RWPE2 (cell line): ENCODE results near the gene PIGM.

Experiments
- ATAC-seq: fragments of 200-7000 bp; cut with Tn5 transposase; 3 replicates; pipeline ENCODE4 v1.9.1; 2021; ENCODE audit warnings: low read depth
- DNase-seq: peaks from one replicate; pipeline ENCODE4 v3.0.0-alpha.2; 2020; ENCODE audit warnings: low spot score
- H3K27ac ChIP-seq: fragments of 450-650 bp; 2 replicates; pipeline ENCODE4 v1.5.1; 2017; ENCODE audit warnings: mild to moderate bottlenecking; ENCODE audit not compliant: poor library complexity, severe bottlenecking
- H3K27me3 ChIP-seq: fragments of 250-450 bp; sonication (Bioruptor Pico); 2 replicates; pipeline ENCODE4 v1.5.1; 2021; ENCODE audit warnings: mild to moderate bottlenecking, moderate library complexity; ENCODE audit not compliant: insufficient read depth, poor library complexity, severe bottlenecking
- H3K36me3 ChIP-seq: fragments of 250-450 bp; sonication (Bioruptor Pico); 2 replicates; pipeline ENCODE4 v1.5.1; 2020; ENCODE audit warnings: low read depth, mild to moderate bottlenecking, moderate library complexity
- H3K4me1 ChIP-seq: fragments of 250-450 bp; sonication (Bioruptor Pico); 2 replicates; pipeline ENCODE4 v1.5.1; 2021; ENCODE audit warnings: mild to moderate bottlenecking, moderate library complexity; ENCODE audit not compliant: insufficient read depth, poor library complexity, severe bottlenecking
- H3K4me3 ChIP-seq: fragments of 250-450 bp; sonication (Bioruptor Pico); 2 replicates; pipeline ENCODE4 v1.5.1; 2021; ENCODE audit warnings: mild to moderate bottlenecking, moderate library complexity; ENCODE audit not compliant: severe bottlenecking
- H3K9me3 ChIP-seq: fragments of 250-450 bp; sonication (Bioruptor Pico); 2 replicates; pipeline ENCODE4 v1.5.1; 2021; ENCODE audit warnings: mild to moderate bottlenecking, moderate library complexity; ENCODE audit not compliant: severe bottlenecking
- CTCF ChIP-seq: fragments of 450-650 bp; IDR thresholded peaks from one replicate; pipeline ENCODE4 v1.5.1; 2017; ENCODE audit warnings: mild to moderate bottlenecking, moderate library complexity; ENCODE audit not compliant: poor library complexity, severe bottlenecking

The PIGM gene

DNA sequence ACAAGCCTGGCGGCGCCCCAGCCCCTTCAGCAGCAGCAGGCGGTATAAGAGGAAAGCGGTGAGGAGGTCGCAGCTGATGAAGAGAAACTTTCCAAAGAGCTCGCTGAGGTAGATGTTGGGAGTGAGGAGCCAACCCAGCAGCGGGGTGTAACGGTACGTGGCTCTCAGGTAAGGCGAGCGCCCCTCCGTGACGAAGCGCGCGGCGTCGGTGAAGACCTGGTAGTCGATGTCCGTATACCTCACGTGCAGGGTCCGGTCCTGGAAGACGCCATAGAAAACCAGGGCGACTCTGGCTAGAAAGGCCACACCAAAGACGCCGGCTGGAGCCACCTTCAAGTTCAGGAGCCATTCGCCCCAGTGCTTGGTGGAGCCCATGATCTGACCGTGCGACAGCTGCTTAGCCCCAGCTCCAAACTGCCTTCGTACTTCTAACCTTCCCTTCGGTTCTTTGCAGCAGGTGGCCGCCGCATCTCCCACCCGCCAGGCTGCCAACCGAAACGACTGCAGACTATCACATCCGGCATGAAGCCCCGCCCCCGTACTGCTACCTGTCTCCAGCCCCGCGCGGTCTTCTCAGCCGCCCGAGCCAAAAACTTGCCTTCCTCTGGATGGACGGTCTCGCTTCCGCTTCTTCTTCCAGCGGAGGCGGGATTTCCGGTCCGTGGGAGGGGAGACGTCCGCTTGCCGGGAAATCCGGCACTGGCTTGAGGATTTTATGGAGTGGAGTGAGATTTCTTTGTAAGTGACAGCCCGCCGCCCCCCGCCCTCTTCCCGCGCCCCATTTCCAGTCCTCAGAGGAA is at the start of gene PIGM:
TSS of gene PIGM (minus strand) at position 626 of the 800 bp plus-strand sequence. CDS start at position 375, 251 bp downstream.
- Histone ChIP-seq H3K36me3 (no peaks in the 10 kb centered on the region), H3K4me3 (peak within 1 kb of the TSS; percentile 60), H3K4me1 (peaks cover 5% of the 10 kb centered on the region), H3K27ac (peak within 1 kb of the TSS; percentile 23), H3K9me3 (no peaks in the 10 kb centered on the region), H3K27me3 (no peaks in the 10 kb centered on the region)
- DNase-seq: peak; percentile 98
- peak; percentile 97 for ATAC-seq
- TF ChIP-seq CTCF: no peak

- Histone ChIP-seq H3K4me1 (no peaks in the 10 kb centered on the region), H3K4me3 (no peak within 1 kb of the TSS), H3K27ac (no peak within 1 kb of the TSS), H3K27me3 (peaks cover 49% of the 10 kb centered on the region), H3K36me3 (no peaks in the 10 kb centered on the region), H3K9me3 (no peaks in the 10 kb centered on the region)
- TF ChIP-seq CTCF: no peak
- ATAC-seq: no peak
- no peak for DNase-seq
These were observed 49.6 kb upstream of the PIGM start, which contains the start of gene KCNJ9 for GRCh38 chr1:160081261-160081936. TSS of gene KCNJ9 (plus strand) at chr1:160081538. CDS start at chr1:160084031, 2,493 bp downstream.

- no peak overlapping the region for H3K27ac ChIP-seq
These were observed 48.8 kb upstream of the PIGM start for GRCh38 chr1:160080381-160081100.

DNA sequence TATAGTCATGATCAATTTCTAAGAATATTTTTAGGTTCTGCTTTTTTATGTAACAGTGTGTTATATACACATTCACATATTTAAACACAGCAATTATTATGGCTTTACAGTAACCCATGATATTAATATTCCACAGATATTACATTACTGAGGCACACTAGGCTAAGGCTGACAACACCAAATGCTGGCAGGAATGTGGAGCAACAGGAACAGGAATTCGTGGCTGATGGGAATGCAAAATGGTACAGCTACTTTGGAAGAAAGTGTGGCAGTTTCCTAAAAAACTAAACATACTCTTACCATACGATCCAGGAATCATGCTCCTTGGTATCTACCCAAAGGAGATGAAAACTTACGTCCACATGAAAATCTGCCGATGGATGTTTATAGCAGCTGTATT is 47.7 kb upstream of the PIGM start:
- no peaks in the 10 kb centered on the region for H3K36me3 ChIP-seq
- no peaks in the 10 kb centered on the region for H3K4me1 ChIP-seq
- H3K4me3 ChIP-seq: no peak overlapping the region
- H3K27ac ChIP-seq: no peak overlapping the region
- DNase-seq (no peak), ATAC-seq (no peak)
- peaks cover 49% of the 10 kb centered on the region for H3K27me3 ChIP-seq
- no peaks in the 10 kb centered on the region for H3K9me3 ChIP-seq
- TF ChIP-seq CTCF: no peak

More at GRCh38 chr1:160080381-160081100, 48.8 kb upstream of the PIGM start:
- DNase-seq (no peak), ATAC-seq (no peak)
- no peak overlapping the region for H3K4me3 ChIP-seq
- H3K27me3 ChIP-seq: peaks cover 49% of the 10 kb centered on the region
- H3K4me1 ChIP-seq: no peaks in the 10 kb centered on the region
- H3K36me3 ChIP-seq: no peaks in the 10 kb centered on the region
- TF ChIP-seq CTCF: no peak
- H3K9me3 ChIP-seq: no peaks in the 10 kb centered on the region
